ENCODE results near the gene PTPRN2.
A peak's percentile ranks its signal among the peaks of the same experiment; 100 is the strongest.

Gene PTPRN2

DNA sequence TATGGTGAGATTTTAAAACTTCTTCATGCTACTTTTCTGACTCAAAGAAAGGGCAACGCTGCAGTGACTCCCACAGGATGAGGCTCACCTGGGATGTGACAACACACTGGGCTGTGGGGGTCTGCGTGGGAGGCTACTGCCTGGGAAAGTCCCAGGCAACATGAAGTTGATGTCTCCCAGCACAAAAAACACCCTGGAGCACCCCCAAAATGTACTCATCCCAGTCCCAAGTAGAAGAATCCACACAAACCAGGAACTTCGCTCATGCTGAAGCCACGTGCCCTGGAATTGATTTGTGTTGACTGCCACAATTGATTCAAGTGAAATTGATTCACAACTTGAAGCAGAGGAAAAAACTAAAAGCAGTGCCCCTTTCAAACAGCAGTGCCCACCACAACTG, 24.9 kb upstream of the PTPRN2 start:
- TF ChIP-seq CTCF (IDR thresholded peaks at IDR 0.05; ENCODE audit: insufficient read depth, low read length, missing control alignments): no peak
- ChIA-PET POLR2A (no interaction called here), CTCF (no interaction called here)
- H3K4me3 ChIP-seq (ENCODE audit: low read depth, low read length): no peak overlapping the region
- DNase-seq (ENCODE audit: low read depth, low spot score): no peak

GRCh38 chr7:158611541-158611940, 23.9 kb upstream of the PTPRN2 start:
- no peak overlapping the region for H3K4me3 ChIP-seq (ENCODE audit: low read depth, low read length)
- no peak for DNase-seq (ENCODE audit: low read depth, low spot score)
- CTCF ChIA-PET: no interaction called here
- TF ChIP-seq CTCF (IDR thresholded peaks at IDR 0.05; ENCODE audit: insufficient read depth, low read length, missing control alignments): no peak
- POLR2A ChIA-PET: no interaction called here

GRCh38 chr7:158609313-158609974, 21.8 kb upstream of the PTPRN2 start:
- CTCF ChIA-PET: no interaction called here
- TF ChIP-seq CTCF (IDR thresholded peaks at IDR 0.05; ENCODE audit: insufficient read depth, low read length, missing control alignments): no peak
- POLR2A ChIA-PET: no interaction called here
- no peak for DNase-seq (ENCODE audit: low read depth, low spot score)
- H3K4me3 ChIP-seq (ENCODE audit: low read depth, low read length): no peak overlapping the region

DNA sequence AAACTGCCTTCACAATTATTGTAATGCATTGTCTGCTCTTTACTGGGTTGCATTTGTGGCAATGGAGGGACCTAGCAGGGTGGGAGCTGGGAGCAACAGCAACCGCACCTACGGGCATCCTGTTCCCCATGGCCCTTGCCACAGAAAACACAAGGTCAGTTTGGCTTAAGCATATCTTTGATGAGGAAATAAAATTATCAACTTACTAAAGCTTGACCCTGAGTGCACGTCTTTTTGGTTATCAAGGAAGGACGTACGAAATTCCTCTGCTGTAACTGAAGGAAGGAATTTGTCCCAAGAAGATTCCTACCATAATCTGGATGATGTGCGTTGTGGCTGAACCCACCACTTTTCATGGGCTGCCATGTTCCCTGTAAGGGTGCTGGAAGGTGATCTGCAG, 19.9 kb upstream of the PTPRN2 start:
- no peak for TF ChIP-seq CTCF (IDR thresholded peaks at IDR 0.05; ENCODE audit: insufficient read depth, low read length, missing control alignments)
- DNase-seq (ENCODE audit: low read depth, low spot score): no peak
- no peak overlapping the region for H3K4me3 ChIP-seq (ENCODE audit: low read depth, low read length)
- POLR2A ChIA-PET: no interaction called here
- CTCF ChIA-PET: no interaction called here

- no peak for DNase-seq (ENCODE audit: low read depth, low spot score)
- TF ChIP-seq CTCF (IDR thresholded peaks at IDR 0.05; ENCODE audit: insufficient read depth, low read length, missing control alignments): no peak
- no peak overlapping the region for H3K4me3 ChIP-seq (ENCODE audit: low read depth, low read length)
- ChIA-PET POLR2A (no interaction called here), CTCF (no interaction called here)
Observed at GRCh38 chr7:158606671-158607424, 19.2 kb upstream of the PTPRN2 start.

- no peak overlapping the region for H3K4me3 ChIP-seq (ENCODE audit: low read depth, low read length)
- ChIA-PET POLR2A (no interaction called here), CTCF (no interaction called here)
- peak; percentile 33 for DNase-seq (ENCODE audit: low read depth, low spot score)
- no peak for TF ChIP-seq CTCF (IDR thresholded peaks at IDR 0.05; ENCODE audit: insufficient read depth, low read length, missing control alignments)
Observed at GRCh38 chr7:158606129-158606528, 18.5 kb upstream of the PTPRN2 start.

Measured in AG04449 (cell line).